GM18867 (cell line): ENCODE data around the gene UNC13A.

ENCODE experiments used
- ATAC-seq: cut with Tn5 transposase; IDR thresholded peaks from one replicate; pipeline ENCODE4 v1.9.1; 2021; ENCODE audit warnings: mild to moderate bottlenecking, moderate library complexity; ENCODE audit not compliant: unreplicated experiment

UNC13A gene

DNA sequence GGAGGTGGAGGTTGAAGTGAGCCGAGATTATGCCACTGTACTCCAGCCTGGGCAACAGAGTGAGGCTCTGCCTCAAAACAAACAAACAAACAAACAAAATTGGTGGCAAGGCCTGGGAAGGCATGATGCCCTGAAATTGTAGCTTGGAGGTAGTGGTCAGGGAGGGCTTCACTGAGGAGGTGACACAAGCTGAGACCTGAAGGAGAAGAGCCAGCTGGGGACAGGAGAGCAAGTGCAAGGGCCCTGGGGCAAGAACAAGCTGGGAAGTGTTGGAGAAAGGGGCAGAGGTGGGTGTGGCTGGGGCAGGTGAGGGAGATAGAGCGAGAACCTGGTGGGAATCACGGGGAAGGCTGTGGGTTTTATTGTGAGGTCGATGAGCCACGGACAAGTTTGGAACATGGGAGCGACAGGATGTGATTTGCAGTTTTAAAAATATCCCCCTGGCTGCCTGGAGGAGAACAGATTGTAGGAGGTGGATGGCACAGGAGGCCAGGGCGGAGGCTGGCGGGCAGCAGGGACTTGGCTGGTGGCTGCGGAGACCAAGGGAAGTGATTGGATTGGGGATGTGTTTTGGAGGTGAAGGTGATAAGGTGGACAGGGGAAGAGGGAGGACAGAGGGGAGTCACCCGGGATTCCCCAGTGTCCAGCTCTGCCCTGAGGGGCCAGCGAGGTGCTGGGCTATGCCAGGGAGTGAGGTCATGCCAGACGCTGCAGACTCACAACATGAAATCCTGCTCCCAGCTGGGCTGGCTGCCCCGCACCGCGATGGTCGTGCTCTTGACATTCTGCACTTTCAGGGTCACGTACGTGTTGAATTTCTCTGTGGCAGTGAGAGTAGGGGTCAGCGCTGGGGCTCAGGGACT is 14.0 kb downstream of the UNC13A start:
- no peak for ATAC-seq

GRCh38 chr19:17671906-17672305 is 16.2 kb downstream of the UNC13A start:
- ATAC-seq: no peak

GRCh38 chr19:17669419-17669818 is 18.7 kb downstream of the UNC13A start:
- ATAC-seq: no peak

DNA sequence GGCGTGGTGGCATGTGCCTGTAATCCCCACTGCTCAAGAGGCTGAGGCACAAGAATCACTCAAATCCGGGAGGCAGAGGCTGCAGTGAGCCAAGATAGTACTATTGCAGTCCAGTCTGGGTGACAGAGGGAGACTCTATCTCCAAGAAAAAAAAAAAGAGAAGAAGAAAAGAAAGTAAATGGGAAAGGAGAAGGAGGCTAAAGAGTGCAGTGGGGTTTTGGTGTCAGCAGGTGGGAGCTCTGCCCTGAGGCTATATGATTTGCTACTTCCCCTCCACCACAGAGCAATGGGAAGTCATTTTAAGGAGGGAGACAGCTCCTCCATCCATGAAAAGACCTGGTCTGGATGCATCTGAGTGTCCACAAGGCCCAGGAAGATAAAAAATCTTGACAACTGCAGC is 23.1 kb downstream of the UNC13A start:
- ATAC-seq: no peak

GRCh38 chr19:17659996-17660395 is 28.2 kb downstream of the UNC13A start:
- ATAC-seq: no peak

DNA sequence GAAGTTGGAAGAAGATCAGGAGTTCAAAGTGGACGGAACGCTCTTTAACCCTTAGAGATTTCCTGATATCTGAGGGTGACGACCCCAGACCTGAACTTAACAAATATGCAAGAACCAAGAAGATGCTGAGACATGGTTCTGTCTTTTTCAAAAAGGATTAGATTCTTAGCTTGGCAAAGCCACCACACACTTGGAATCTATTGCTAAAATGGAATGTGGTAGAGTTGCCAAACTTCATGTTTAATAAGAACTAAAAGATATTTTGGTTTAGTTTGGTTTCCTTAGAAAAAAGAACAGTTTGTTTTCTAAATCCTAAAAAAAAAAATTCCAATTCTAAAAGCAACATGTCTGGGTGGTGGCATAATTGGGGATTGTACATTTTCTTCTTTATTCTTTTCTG is 29.5 kb downstream of the UNC13A start:
- no peak for ATAC-seq

DNA sequence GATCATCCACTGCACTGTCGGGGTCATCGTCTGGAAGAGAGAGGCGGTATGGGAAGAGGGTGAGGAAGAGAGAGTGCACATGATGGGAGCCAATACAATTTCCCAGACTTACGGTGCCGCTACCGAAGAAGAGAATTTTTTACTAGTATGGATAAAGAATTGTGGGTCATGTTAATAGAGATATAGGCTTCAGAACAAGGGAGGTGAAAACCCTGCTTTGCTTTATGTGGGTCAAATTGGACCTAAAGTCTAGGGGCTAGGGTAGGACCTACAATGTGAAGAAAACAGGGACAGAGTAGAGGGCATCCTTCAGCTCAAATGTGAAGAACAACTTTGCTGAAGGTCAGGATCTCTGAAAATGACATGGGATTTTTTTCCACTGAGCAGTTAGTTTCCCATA is 29.9 kb downstream of the UNC13A start:
- no peak for ATAC-seq

GRCh38 chr19:17656970-17657369 is 31.2 kb downstream of the UNC13A start:
- no peak for ATAC-seq

DNA sequence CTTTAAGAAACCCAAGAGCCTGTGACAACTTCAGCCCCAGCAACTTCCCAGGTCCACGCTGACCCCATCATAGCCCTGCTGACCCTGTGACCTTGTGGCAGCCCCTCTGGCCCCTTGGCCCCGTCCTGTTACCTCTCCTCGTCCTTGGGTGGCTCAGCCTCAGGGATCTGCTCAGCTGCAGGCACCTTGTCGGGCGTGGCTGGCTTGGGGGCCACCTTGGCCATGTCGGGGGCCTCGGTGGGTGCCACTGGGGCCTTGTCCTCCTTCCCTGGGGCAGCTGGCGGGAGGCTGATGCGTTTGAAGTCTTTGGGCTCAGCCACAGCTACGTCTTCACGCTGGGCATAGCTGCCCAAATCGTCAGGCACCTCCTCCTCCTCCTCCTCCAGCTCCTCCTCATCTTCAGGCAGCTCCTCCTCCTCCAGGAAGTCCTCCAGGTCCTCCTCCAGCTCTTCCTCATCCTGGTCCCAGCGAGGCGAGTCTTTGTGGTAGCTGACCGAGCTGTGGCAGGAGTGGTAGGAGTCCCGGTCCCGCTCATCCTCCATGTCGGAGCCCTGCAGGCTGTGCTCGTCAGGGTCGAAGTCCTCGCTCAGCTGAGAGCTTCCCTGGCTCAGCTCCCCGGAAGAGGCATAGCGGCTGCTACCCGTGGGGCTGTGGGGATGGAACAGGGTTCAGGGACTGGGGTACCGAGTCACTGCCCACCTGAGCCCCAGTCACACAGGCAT is 32.2 kb downstream of the UNC13A start:
- no peak for ATAC-seq

DNA sequence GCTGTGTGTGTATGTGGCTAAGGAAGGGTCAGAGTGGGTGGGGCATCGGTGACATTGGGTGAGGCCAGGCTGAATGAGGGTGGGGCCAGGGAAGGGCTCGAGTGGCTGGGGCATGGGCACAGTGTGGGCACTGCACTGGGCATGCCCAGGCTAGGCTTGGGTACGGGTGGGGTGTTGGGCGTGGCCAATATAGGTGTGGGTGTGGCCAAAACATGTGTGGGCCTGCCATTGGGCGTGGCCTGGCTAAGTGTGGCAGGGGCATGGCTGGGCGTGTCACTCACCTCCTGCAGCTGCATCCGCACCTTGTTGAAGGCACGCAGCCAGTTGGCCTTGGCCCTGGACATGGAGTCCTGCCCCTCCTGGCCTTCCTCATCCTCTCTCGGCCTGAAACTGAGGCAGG is 33.2 kb downstream of the UNC13A start:
- ATAC-seq: no peak

GRCh38 chr19:17652627-17653026 is 35.5 kb downstream of the UNC13A start:
- no peak for ATAC-seq

- no peak for ATAC-seq
Observed at GRCh38 chr19:17648786-17649185, 39.4 kb downstream of the UNC13A start.

- ATAC-seq: no peak
Observed at GRCh38 chr19:17648097-17648660, 40.0 kb downstream of the UNC13A start.

DNA sequence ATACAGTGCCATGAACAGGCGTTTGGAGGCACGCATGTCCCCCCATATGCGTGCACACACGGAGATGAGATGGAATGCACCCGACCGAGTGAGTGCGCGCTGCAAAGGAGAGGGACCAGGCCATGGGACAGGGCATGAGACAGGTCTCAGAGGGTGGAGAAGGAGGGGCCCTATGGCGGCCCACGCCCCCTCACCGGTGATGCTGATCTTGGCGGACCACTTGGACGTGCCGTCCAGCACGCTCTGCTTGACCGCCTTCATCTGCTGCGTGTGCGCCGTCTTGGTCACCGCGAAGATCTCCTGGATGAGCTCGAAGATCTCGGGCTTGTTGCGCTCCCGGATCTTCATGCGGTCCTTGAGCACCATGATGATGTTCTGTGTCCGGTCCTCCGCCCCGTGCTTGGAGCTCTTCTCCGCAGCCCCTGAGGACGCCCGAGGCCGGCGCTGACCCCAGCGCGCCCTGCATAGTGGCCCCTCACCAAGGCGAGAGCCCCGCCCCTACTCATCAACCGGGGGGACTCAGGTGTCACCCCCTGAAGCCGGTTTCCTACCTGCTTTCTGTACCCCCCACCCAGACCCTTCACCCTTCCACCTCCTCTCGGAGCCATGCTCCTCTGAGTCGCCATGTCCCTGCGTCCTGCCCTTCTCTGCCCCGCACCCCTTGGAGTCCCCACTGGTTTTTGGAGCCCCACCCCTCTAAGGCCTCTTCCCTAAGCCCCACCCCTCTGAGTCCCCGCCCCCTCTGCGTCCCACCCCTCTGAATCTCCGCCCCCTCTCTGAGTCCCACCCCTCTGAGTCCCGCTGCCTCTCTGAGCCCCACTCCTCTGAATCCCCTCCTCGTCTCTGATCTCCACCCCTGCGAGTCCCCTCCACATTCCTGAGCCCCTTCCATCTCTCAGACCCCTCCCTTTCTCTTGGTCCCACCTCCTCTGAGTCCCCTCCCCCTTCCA is 40.8 kb downstream of the UNC13A start:
- no peak for ATAC-seq

- no peak for ATAC-seq
Observed at GRCh38 chr19:17646441-17646840, 41.7 kb downstream of the UNC13A start.

GRCh38 chr19:17645339-17645963 is 42.7 kb downstream of the UNC13A start:
- ATAC-seq: no peak

- no peak for ATAC-seq
Observed at GRCh38 chr19:17642656-17643055, 45.5 kb downstream of the UNC13A start.

GRCh38 chr19:17641846-17642245 is 46.3 kb downstream of the UNC13A start:
- ATAC-seq: no peak

DNA sequence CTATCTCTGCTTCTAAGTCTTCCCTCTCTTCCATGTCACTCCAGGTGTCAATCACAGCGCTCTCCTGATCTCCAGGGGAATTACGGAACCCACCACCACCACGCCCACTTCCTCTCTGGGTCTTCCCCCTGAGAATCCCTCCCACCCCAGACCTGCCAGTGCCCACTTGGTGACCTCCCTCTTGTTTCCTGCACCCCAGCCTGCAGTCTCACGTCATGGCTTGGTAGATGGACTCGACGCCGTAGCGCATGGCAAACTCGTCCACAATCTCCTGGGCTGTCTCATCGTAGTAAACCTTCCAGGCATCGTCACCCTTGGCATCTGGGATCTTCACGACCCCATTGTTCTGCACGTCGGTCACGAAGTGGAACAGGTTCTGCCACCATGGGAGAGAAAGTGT is 47.0 kb downstream of the UNC13A start:
- no peak for ATAC-seq

DNA sequence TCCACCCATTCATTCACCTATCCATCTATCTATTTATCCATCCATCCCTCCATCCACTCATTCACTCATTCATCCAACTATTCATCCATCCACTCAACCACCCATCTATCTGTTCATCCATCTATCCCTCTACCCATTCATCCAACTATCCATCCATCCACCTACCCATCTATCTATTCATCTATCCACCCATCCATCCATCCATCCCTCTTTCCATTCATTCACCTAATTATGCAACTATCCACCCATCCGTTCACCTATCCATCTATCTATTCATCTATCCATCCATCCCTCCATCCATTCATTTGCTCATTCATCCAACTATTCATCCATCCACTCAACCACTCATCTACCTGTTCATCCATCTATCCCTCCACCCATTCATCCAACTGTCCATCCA is 54.5 kb downstream of the UNC13A start:
- ATAC-seq: no peak
